ENCODE measurements around the gene MPG. TPM values are rescaled to one million over a fixed set of nuclear protein-coding genes. Genes with fewer than 3 reads are reported as not detected.

Gene MPG
- total RNA-seq, 1 experiment from 2014 or later = 86.2 TPM

- H3K9me2 ChIP-seq (ENCODE audit: insufficient read depth) = no peaks in the 10 kb centered on the region
- H3K79me2 ChIP-seq (ENCODE audit: low read depth) = no peaks in the 10 kb centered on the region
- ChIA-PET POLR2A (ENCODE audit: unreplicated experiment) (no interaction called here), CTCF (no interaction called here)
- H3K9me3 ChIP-seq (ENCODE audit: insufficient read depth, low read depth) = no peaks in the 10 kb centered on the region
- H4K20me1 ChIP-seq (ENCODE audit: insufficient read depth) = no peaks in the 10 kb centered on the region
- no peak for DNase-seq
- no peak overlapping the region for H3K4me2 ChIP-seq
- intact Hi-C loops (cut with micrococcal nuclease; ENCODE audit: unreplicated experiment) = no loop called here
- 0 out of 2 replicates have a peak, but pooled peaks cover under 1% of the 10 kb centered on the region for H3F3A ChIP-seq (ENCODE audit: insufficient read depth, low read depth)
- TF ChIP-seq EZH2 (IDR thresholded peaks at IDR 0.05; ENCODE audit: low read depth) = no peak
- no peak for TF ChIP-seq CTCF (conservative IDR thresholded peaks at IDR 0.05)
- no TSS peak for BruUV-seq (replicated peaks)
- H3K4me3 ChIP-seq = no peak overlapping the region
- H3K27me3 ChIP-seq (ENCODE audit: insufficient read depth, low read depth) = no peaks in the 10 kb centered on the region
- H3K4me1 ChIP-seq (replicated peaks; ENCODE audit: insufficient read depth) = peaks cover 17% of the 10 kb centered on the region
- no peak overlapping the region for H3K27ac ChIP-seq
- H2AFZ ChIP-seq = no peak overlapping the region
- no peaks in the 10 kb centered on the region for H3K36me3 ChIP-seq (ENCODE audit: low read depth)
Observed at GRCh38 chr16:33877-34647, 44.0 kb upstream of the MPG start.

GRCh38 chr16:34648-34987, 43.4 kb upstream of the MPG start:
- Histone ChIP-seq H3F3A (ENCODE audit: insufficient read depth, low read depth) (0 out of 2 replicates have a peak, but pooled peaks cover 5% of the 10 kb centered on the region), H3K4me2 (no peak overlapping the region), H4K20me1 (ENCODE audit: insufficient read depth) (no peaks in the 10 kb centered on the region), H3K4me1 (replicated peaks; ENCODE audit: insufficient read depth) (peaks cover 23% of the 10 kb centered on the region), H3K9me3 (ENCODE audit: insufficient read depth, low read depth) (no peaks in the 10 kb centered on the region), H3K27ac (no peak overlapping the region), H3K9me2 (ENCODE audit: insufficient read depth) (no peaks in the 10 kb centered on the region), H3K36me3 (ENCODE audit: low read depth) (no peaks in the 10 kb centered on the region), H3K4me3 (no peak overlapping the region), H2AFZ (no peak overlapping the region), H3K27me3 (ENCODE audit: insufficient read depth, low read depth) (no peaks in the 10 kb centered on the region), H3K79me2 (ENCODE audit: low read depth) (no peaks in the 10 kb centered on the region)
- no peak for DNase-seq
- no TSS peak for BruUV-seq (replicated peaks)
- ChIA-PET CTCF (no interaction called here), POLR2A (ENCODE audit: unreplicated experiment) (no interaction called here)
- TF ChIP-seq CTCF (conservative IDR thresholded peaks at IDR 0.05) = no peak
- no peak for TF ChIP-seq EZH2 (IDR thresholded peaks at IDR 0.05; ENCODE audit: low read depth)
- intact Hi-C loops (cut with micrococcal nuclease; ENCODE audit: unreplicated experiment) = no loop called here

- no TSS peak for BruUV-seq (replicated peaks)
- no peak overlapping the region for H3K4me3 ChIP-seq
- DNase-seq = no peak
- H3K79me2 ChIP-seq (ENCODE audit: low read depth) = no peaks in the 10 kb centered on the region
- H3K9me2 ChIP-seq (ENCODE audit: insufficient read depth) = no peaks in the 10 kb centered on the region
- ChIA-PET POLR2A (ENCODE audit: unreplicated experiment) (no interaction called here), CTCF (no interaction called here)
- no peak for TF ChIP-seq EZH2 (IDR thresholded peaks at IDR 0.05; ENCODE audit: low read depth)
- TF ChIP-seq CTCF (conservative IDR thresholded peaks at IDR 0.05) = no peak
- peaks cover 9% of the 10 kb centered on the region; the same call in 1 of the 2 replicates for H3F3A ChIP-seq (ENCODE audit: insufficient read depth, low read depth)
- no peak overlapping the region for H3K4me2 ChIP-seq
- no peaks in the 10 kb centered on the region for H4K20me1 ChIP-seq (ENCODE audit: insufficient read depth)
- no peak overlapping the region for H2AFZ ChIP-seq
- no peaks in the 10 kb centered on the region for H3K36me3 ChIP-seq (ENCODE audit: low read depth)
- H3K4me1 ChIP-seq (replicated peaks; ENCODE audit: insufficient read depth) = peaks cover 28% of the 10 kb centered on the region
- no peak overlapping the region for H3K27ac ChIP-seq
- H3K9me3 ChIP-seq (ENCODE audit: insufficient read depth, low read depth) = no peaks in the 10 kb centered on the region
- H3K27me3 ChIP-seq (ENCODE audit: insufficient read depth, low read depth) = no peaks in the 10 kb centered on the region
- intact Hi-C loops (cut with micrococcal nuclease; ENCODE audit: unreplicated experiment) = no loop called here
Observed at GRCh38 chr16:35011-35677, 42.9 kb upstream of the MPG start.

All from PC-9 (cell line).